ENCODE results near the gene SLC26A11. TPM values are rescaled to one million over a fixed set of nuclear protein-coding genes. Genes with fewer than 3 reads are reported as not detected.

SLC26A11 gene
- total RNA-seq, 1 donor from 2014 or later: 23.6 TPM

DNA sequence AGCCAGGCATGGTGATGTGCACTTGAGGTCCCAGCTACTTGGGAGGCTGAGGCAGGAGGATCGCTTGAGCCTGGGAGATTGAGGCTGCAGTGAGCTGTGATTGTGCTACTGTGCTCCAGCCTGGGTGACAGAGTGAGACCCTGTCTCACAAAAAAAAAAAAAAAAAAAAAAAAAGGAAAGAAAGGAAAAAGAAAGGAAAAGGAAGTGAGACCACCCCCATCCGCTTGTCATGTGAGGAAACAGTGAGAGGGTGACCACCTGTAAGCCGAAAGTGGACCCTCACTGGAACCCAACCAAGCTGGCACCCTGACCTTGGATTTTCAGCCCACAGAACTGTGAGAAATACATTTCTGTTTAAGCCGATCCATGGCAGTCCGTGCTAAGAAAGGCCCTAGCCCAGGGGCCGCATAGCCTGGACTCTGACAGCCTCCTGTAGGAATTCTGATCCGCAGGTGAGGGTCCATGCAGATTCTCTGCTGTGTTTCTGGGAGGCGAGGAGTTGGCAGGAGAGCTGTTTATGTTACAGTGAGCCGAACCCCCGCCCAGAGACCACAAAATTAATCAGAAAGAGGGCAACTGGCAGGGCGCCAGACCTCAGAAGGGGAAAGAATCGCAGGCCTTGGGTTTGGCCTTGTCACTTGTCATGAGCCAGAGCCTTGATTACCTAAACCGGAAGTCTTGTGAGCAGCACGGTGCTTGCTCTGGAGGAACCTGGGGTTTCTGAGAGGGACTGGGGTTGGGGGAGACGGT, 1.0 kb upstream of the SLC26A11 start:
- peak overlapping the region; percentile 94 for H3K27ac Mint-ChIP-seq
- H3K36me3 Mint-ChIP-seq: peaks cover 13% of the 10 kb centered on the region
- DNase-seq (ENCODE audit: extremely low spot score, unreplicated experiment): no peak
- H3K9me3 Mint-ChIP-seq: no peaks in the 10 kb centered on the region
- H3K27me3 Mint-ChIP-seq: no peaks in the 10 kb centered on the region
- peak overlapping the region; percentile 94 for H3K4me3 Mint-ChIP-seq
- H3K4me1 Mint-ChIP-seq (ENCODE audit: unreplicated experiment): peaks cover 16% of the 10 kb centered on the region
- TF ChIP-seq, protein P1, sequence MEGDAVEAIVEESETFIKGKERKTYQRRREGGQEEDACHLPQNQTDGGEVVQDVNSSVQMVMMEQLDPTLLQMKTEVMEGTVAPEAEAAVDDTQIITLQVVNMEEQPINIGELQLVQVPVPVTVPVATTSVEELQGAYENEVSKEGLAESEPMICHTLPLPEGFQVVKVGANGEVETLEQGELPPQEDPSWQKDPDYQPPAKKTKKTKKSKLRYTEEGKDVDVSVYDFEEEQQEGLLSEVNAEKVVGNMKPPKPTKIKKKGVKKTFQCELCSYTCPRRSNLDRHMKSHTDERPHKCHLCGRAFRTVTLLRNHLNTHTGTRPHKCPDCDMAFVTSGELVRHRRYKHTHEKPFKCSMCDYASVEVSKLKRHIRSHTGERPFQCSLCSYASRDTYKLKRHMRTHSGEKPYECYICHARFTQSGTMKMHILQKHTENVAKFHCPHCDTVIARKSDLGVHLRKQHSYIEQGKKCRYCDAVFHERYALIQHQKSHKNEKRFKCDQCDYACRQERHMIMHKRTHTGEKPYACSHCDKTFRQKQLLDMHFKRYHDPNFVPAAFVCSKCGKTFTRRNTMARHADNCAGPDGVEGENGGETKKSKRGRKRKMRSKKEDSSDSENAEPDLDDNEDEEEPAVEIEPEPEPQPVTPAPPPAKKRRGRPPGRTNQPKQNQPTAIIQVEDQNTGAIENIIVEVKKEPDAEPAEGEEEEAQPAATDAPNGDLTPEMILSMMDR (conservative IDR thresholded peaks at IDR 0.05): no peak

DNA sequence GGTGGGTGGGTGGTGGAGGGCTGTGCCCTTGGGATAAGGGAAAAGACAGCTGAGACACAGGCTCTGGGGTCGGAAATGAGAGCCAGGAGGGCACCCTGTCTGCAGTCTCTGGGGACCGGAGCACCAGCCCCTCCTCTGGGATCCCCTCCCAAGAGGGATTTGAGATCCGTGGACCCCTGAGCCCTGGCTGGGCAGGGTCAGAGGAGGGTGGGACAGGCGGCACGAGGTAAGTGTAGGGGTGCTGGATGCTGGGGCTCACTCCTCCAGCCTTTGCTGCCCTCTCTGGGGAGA, 519 bp upstream of the SLC26A11 start:
- Mint-ChIP-seq H3K27me3 (no peaks in the 10 kb centered on the region), H3K9me3 (no peaks in the 10 kb centered on the region), H3K27ac (peak overlapping the region; percentile 94), H3K4me3 (peak overlapping the region; percentile 94), H3K4me1 (ENCODE audit: unreplicated experiment) (peaks cover 21% of the 10 kb centered on the region), H3K36me3 (peaks cover 18% of the 10 kb centered on the region)
- no peak for DNase-seq (ENCODE audit: extremely low spot score, unreplicated experiment)
- TF ChIP-seq, protein P1 (conservative IDR thresholded peaks at IDR 0.05): no peak

DNA sequence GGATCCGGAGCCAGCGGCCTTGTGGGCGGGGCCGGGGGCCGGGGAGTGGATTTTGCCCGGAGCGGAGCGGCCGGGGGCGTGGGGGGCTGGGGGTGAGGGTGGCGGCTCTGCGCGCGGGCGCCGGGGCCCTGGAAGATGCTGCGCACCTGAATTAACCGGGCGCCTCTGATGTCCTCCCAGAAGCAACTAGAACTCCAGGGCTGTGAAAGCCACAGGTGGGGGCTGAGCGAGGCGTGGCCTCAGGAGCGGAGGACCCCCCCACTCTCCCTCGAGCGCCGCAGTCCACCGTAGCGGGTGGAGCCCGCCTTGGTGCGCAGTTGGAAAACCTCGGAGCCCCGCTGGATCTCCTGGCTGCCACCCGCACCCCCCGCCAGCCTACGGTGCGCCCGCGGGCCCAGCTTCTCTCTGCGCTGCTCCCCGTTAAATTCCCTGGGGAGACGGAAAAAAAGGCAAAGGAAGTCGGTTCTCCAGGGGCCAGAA, 549 bp downstream of the SLC26A11 start:
- TF ChIP-seq, protein P1 (conservative IDR thresholded peaks at IDR 0.05): no peak
- Mint-ChIP-seq H3K36me3 (peaks cover 18% of the 10 kb centered on the region), H3K27me3 (no peaks in the 10 kb centered on the region), H3K27ac (no peak overlapping the region), H3K4me1 (ENCODE audit: unreplicated experiment) (peaks cover 21% of the 10 kb centered on the region), H3K9me3 (no peaks in the 10 kb centered on the region), H3K4me3 (peak overlapping the region; percentile 88)
- DNase-seq (ENCODE audit: extremely low spot score, unreplicated experiment): no peak

DNA sequence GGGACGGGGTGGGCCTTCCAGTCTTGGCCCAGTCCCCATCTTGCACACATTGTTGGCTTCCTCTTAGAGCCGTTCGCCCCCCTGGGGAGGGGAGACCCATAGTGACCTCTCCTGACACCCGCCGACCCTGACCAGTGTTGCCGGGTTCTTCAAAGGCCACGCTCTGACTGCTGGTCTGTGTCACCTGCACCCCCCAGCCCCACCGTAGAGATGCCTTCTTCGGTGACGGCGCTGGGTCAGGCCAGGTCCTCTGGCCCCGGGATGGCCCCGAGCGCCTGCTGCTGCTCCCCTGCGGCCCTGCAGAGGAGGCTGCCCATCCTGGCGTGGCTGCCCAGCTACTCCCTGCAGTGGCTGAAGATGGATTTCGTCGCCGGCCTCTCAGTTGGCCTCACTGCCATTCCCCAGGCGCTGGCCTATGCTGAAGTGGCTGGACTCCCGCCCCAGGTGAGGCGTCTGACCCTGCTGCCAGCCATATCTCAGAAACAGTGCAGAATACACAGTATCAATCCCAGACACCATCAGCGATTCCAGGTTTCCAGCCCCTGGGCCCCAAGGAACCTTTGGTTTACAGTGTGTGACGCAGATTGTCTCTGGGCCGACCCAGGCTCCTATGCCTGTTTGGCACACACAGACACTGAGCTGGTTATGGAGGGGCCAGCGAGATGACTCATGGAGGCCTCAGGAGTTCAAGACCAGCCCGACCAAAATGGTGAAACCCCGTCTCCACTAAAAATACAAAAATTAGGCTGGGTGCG, 1.3 kb downstream of the SLC26A11 start:
- no peak overlapping the region for H3K27ac Mint-ChIP-seq
- no peak for DNase-seq (ENCODE audit: extremely low spot score, unreplicated experiment)
- peaks cover 14% of the 10 kb centered on the region for H3K36me3 Mint-ChIP-seq
- H3K27me3 Mint-ChIP-seq: no peaks in the 10 kb centered on the region
- H3K4me1 Mint-ChIP-seq (ENCODE audit: unreplicated experiment): peaks cover 25% of the 10 kb centered on the region
- TF ChIP-seq, protein P1 (conservative IDR thresholded peaks at IDR 0.05): no peak
- peak overlapping the region; percentile 88 for H3K4me3 Mint-ChIP-seq
- H3K9me3 Mint-ChIP-seq: no peaks in the 10 kb centered on the region

DNA sequence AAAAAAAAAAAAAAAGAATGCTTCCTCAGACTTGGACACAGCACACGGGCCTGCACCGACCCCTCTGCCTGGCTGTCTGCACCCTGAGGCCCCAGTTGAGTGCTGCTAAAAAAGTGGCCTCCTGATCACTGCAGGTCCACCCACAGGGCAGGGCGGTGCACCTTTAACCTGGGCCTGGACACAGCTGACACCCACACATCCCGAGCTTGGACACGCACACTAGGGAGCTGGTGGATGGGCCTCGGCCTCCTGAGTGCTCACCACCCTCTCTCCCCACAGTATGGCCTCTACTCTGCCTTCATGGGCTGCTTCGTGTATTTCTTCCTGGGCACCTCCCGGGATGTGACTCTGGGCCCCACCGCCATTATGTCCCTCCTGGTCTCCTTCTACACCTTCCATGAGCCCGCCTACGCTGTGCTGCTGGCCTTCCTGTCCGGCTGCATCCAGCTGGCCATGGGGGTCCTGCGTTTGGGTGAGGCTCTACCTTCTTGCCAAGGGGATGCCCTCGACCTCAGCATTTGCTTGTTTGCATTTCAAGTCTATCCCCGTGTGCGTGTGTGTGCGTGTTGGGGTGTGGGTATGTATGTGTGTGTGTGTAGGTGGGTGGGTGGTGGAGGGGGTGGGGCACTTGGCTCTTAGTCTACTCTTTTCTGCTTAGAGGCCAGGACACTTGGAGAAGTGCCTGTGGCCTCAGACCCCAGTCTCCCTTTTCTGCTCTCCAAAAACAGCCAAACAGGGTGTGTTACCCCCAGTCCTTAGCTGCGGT, 2.3 kb downstream of the SLC26A11 start:
- peak overlapping the region; percentile 71 for H3K4me3 Mint-ChIP-seq
- peak overlapping the region; percentile 34 for H3K27ac Mint-ChIP-seq

More for the DNA sequence above, 2.3 kb downstream of the SLC26A11 start:
- peaks cover 10% of the 10 kb centered on the region for H3K36me3 Mint-ChIP-seq
- TF ChIP-seq, protein P1 (conservative IDR thresholded peaks at IDR 0.05): no peak
- peaks cover 28% of the 10 kb centered on the region for H3K4me1 Mint-ChIP-seq (ENCODE audit: unreplicated experiment)
- no peaks in the 10 kb centered on the region for H3K27me3 Mint-ChIP-seq
- DNase-seq (ENCODE audit: extremely low spot score, unreplicated experiment): no peak
- H3K9me3 Mint-ChIP-seq: no peaks in the 10 kb centered on the region

Measured in type B pancreatic cell (in vitro differentiated cells).